ENCODE data around the gene TEX51.

The TEX51 gene

GRCh38 chr2:126886211-126886915, 12.3 kb upstream of the TEX51 start:
- H3K4me3 ChIP-seq (ENCODE audit: low read depth in 1 of 2, low read length in 2 of 2): peak overlapping the region; percentile 21 to 57
- no peaks in the 10 kb centered on the region for H3K27me3 ChIP-seq (ENCODE audit: low read depth, low read length)
- H3K36me3 ChIP-seq (ENCODE audit: control insufficient read depth in 1 of 2, insufficient read depth in 2 of 2, low read length in 2 of 2): no peaks in the 10 kb centered on the region
- H3K4me1 ChIP-seq (ENCODE audit: control insufficient read depth in 1 of 2, insufficient read depth in 2 of 2, low read length in 2 of 2): peaks cover 0 to 10% of the 10 kb centered on the region in 2 donors
- no peaks in the 10 kb centered on the region for H3K9me3 ChIP-seq (ENCODE audit: control insufficient read depth in 1 of 2, low read length in 2 of 2)
- H3K27ac ChIP-seq (ENCODE audit: low read length): no peak overlapping the region

DNA sequence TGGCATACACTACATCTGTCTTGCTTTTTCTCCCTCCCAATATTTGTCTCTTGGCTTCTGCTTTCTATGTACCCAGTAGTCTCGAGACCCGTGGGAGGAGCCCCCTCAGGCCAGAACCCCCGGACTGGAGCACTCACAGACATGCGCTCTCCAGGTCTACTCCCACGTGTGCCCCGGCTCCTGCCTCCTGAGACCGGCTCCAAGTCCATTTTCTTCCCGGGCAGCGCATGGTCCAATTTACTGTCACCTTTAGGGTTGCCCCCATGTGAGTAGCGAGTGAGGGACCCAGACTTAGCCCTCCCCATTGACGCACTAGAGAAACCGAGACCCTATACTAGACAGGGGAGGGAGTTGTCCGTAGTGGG, 11.8 kb upstream of the TEX51 start:
- H3K36me3 ChIP-seq (ENCODE audit: control insufficient read depth in 1 of 2, insufficient read depth in 2 of 2, low read length in 2 of 2): no peaks in the 10 kb centered on the region
- H3K9me3 ChIP-seq (ENCODE audit: control insufficient read depth in 1 of 2, low read length in 2 of 2): no peaks in the 10 kb centered on the region
- H3K27ac ChIP-seq (ENCODE audit: low read length): no peak overlapping the region
- H3K4me1 ChIP-seq (ENCODE audit: control insufficient read depth in 1 of 2, insufficient read depth in 2 of 2, low read length in 2 of 2): peaks cover 0 to 10% of the 10 kb centered on the region in 2 donors
- no peaks in the 10 kb centered on the region for H3K27me3 ChIP-seq (ENCODE audit: low read depth, low read length)
- H3K4me3 ChIP-seq (ENCODE audit: low read depth in 1 of 2, low read length in 2 of 2): no peak overlapping the region

DNA sequence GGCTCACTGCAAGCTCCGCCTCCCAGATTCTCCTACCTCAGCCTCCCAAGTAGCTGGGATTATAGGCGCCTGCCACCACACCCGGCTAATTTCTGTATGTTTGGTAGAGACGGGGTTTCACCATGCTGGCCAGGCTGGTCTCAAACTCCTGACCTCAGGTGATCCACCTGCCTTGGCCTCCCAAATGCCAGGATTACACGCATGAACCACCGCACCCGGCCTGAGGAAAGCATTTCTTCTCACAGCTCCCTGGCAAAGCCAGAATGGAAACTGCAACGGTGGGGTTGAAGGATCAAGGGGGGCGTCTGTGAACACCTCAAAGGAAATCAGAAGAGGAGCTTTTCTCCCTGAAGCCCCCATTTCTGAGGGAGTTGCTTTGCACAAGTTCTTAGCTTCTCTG, 11.2 kb upstream of the TEX51 start:
- Histone ChIP-seq H3K4me3 (ENCODE audit: low read depth in 1 of 2, low read length in 2 of 2) (no peak overlapping the region), H3K27ac (ENCODE audit: low read length) (no peak overlapping the region), H3K4me1 (ENCODE audit: control insufficient read depth in 1 of 2, insufficient read depth in 2 of 2, low read length in 2 of 2) (peaks cover 0 to 10% of the 10 kb centered on the region in 2 donors)

GRCh38 chr2:126888046-126888445, 10.6 kb upstream of the TEX51 start:
- Histone ChIP-seq H3K4me3 (ENCODE audit: low read depth in 1 of 2, low read length in 2 of 2) (no peak overlapping the region), H3K4me1 (ENCODE audit: control insufficient read depth in 1 of 2, insufficient read depth in 2 of 2, low read length in 2 of 2) (peaks cover 0 to 10% of the 10 kb centered on the region in 2 donors), H3K36me3 (ENCODE audit: control insufficient read depth in 1 of 2, insufficient read depth in 2 of 2, low read length in 2 of 2) (no peaks in the 10 kb centered on the region), H3K27ac (ENCODE audit: low read length) (no peak overlapping the region), H3K27me3 (ENCODE audit: low read depth, low read length) (no peaks in the 10 kb centered on the region), H3K9me3 (ENCODE audit: control insufficient read depth in 1 of 2, low read length in 2 of 2) (no peaks in the 10 kb centered on the region)

More for the DNA sequence above, 11.2 kb upstream of the TEX51 start:
- H3K36me3 ChIP-seq (ENCODE audit: control insufficient read depth in 1 of 2, insufficient read depth in 2 of 2, low read length in 2 of 2): no peaks in the 10 kb centered on the region
- no peaks in the 10 kb centered on the region for H3K9me3 ChIP-seq (ENCODE audit: control insufficient read depth in 1 of 2, low read length in 2 of 2)
- no peaks in the 10 kb centered on the region for H3K27me3 ChIP-seq (ENCODE audit: low read depth, low read length)

DNA sequence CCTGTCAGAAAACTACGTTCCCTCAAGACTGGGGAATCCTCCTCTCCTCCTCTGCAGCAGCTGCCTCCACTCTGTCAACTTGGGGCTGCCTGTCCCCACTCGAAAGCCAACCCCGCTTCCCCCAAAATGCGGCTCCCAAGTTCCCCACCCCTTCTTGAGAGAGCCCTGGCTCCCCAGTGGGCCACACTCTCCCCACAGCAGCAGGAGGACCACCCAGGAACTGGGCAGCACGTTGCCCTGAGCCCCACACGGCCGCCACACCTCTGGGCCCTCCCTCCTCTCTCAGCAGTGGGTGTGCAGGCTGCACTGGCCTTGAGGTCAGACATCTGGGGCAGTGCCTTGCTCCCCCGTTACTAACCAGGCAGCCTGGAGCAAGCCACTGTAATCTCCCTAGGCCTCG, 9.6 kb upstream of the TEX51 start:
- no peak overlapping the region for H3K4me3 ChIP-seq (ENCODE audit: low read depth in 1 of 2, low read length in 2 of 2)
- H3K27me3 ChIP-seq (ENCODE audit: low read depth, low read length): no peaks in the 10 kb centered on the region
- no peaks in the 10 kb centered on the region for H3K9me3 ChIP-seq (ENCODE audit: control insufficient read depth in 1 of 2, low read length in 2 of 2)
- H3K27ac ChIP-seq (ENCODE audit: low read length): no peak overlapping the region
- peaks cover 0 to 10% of the 10 kb centered on the region in 2 donors for H3K4me1 ChIP-seq (ENCODE audit: control insufficient read depth in 1 of 2, insufficient read depth in 2 of 2, low read length in 2 of 2)
- H3K36me3 ChIP-seq (ENCODE audit: control insufficient read depth in 1 of 2, insufficient read depth in 2 of 2, low read length in 2 of 2): no peaks in the 10 kb centered on the region

- Histone ChIP-seq H3K27ac (ENCODE audit: low read length) (no peak overlapping the region), H3K4me1 (ENCODE audit: control insufficient read depth in 1 of 2, insufficient read depth in 2 of 2, low read length in 2 of 2) (peaks cover 0 to 10% of the 10 kb centered on the region in 2 donors), H3K36me3 (ENCODE audit: control insufficient read depth in 1 of 2, insufficient read depth in 2 of 2, low read length in 2 of 2) (no peaks in the 10 kb centered on the region), H3K9me3 (ENCODE audit: control insufficient read depth in 1 of 2, low read length in 2 of 2) (no peaks in the 10 kb centered on the region), H3K27me3 (ENCODE audit: low read depth, low read length) (no peaks in the 10 kb centered on the region), H3K4me3 (ENCODE audit: low read depth in 1 of 2, low read length in 2 of 2) (no peak overlapping the region)
Observed at GRCh38 chr2:126889496-126890135, 9.1 kb upstream of the TEX51 start.

GRCh38 chr2:126890136-126890510, 8.6 kb upstream of the TEX51 start:
- H3K36me3 ChIP-seq (ENCODE audit: control insufficient read depth in 1 of 2, insufficient read depth in 2 of 2, low read length in 2 of 2): no peaks in the 10 kb centered on the region
- H3K9me3 ChIP-seq (ENCODE audit: control insufficient read depth in 1 of 2, low read length in 2 of 2): no peaks in the 10 kb centered on the region
- peaks cover 0 to 10% of the 10 kb centered on the region in 2 donors for H3K4me1 ChIP-seq (ENCODE audit: control insufficient read depth in 1 of 2, insufficient read depth in 2 of 2, low read length in 2 of 2)
- H3K27ac ChIP-seq (ENCODE audit: low read length): no peak overlapping the region
- H3K4me3 ChIP-seq (ENCODE audit: low read depth in 1 of 2, low read length in 2 of 2): no peak overlapping the region
- no peaks in the 10 kb centered on the region for H3K27me3 ChIP-seq (ENCODE audit: low read depth, low read length)

DNA sequence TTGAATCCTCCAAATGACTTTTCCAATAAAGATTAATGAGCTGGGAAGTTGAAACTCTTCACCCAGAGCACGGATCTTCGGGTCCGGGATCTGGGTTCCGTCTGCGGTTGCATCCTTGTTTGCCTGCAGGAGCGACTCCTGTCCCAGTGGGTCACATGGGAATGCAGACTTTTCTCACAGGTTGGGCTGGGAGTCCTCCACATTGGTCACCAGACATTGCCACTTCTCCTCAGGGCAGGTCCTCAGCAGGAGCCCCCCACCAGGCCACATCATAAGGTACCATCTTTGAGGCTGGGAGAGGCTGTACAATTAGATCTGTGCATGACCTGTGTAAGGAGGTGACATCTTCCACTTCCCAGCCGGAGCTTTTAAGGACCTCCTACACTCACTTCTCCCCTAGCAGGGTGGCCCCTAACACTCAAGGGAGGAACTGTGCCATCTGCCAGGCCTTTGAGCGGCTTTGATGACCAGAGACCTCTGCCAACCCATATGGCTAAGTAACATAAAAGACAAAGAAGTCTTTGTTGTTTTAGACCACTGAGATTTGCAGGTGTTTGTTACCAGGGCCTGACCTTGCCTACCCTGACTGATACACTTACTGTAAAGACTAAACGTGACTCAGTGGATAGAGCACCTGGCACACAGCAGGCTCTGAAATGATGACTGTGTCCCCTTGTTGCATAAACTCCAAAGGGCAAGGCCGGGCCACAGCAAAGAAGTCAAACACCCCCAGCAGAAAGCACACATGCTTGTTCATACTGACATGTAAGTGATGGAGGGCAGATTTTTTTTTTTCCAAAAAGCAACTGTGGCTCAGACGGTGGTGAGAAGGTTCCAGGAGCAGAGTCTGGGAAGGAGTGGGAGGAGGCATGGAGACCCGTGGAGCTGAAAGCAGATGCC, 7.9 kb upstream of the TEX51 start:
- no peak overlapping the region for H3K27ac ChIP-seq (ENCODE audit: low read length)
- H3K4me3 ChIP-seq (ENCODE audit: low read depth in 1 of 2, low read length in 2 of 2): no peak overlapping the region
- H3K9me3 ChIP-seq (ENCODE audit: control insufficient read depth in 1 of 2, low read length in 2 of 2): no peaks in the 10 kb centered on the region
- H3K36me3 ChIP-seq (ENCODE audit: control insufficient read depth in 1 of 2, insufficient read depth in 2 of 2, low read length in 2 of 2): no peaks in the 10 kb centered on the region
- H3K27me3 ChIP-seq (ENCODE audit: low read depth, low read length): no peaks in the 10 kb centered on the region
- peaks cover 0 to 4% of the 10 kb centered on the region in 2 donors for H3K4me1 ChIP-seq (ENCODE audit: control insufficient read depth in 1 of 2, insufficient read depth in 2 of 2, low read length in 2 of 2)

DNA sequence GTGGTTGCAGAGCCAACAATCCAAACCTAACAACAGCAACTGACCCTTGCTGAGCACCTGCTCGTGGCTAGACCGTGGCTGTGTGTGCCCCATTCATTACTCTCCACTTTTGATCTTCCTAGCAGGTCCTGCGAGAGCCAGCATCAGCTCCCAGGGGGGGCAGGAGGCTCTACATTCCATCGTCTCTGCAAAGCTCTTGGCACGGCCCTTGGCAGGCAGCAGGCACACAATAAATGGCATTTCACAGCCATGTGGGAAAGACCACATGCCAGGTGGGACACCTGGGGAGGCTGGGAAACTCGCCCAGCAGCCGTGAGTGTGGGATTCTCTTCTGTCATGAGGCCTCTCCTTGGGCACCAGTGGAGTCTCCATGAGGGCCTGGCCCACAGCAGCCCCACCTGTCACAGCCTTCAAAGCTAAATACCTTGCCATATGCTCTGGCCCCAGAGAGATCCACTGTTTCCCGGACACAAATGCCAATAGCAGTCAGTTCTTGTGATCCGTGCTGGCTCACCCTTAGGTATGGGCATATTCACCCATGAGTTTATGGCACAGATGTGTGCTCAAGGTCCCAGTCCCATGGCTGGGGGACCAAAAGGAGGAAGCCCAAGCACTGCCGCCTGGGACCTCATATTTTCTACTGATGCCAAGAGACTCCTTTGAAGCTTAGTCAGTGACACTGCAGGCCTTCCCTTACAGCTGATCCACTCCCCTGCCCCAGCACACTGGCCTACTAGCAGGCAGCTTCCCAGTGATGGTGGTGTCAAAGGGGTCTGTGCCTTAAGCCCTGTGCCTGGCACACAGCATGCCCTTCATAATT, 6.8 kb upstream of the TEX51 start:
- H3K27me3 ChIP-seq (ENCODE audit: low read depth, low read length): no peaks in the 10 kb centered on the region
- no peak overlapping the region for H3K27ac ChIP-seq (ENCODE audit: low read length)
- no peak overlapping the region for H3K4me3 ChIP-seq (ENCODE audit: low read depth in 1 of 2, low read length in 2 of 2)
- H3K4me1 ChIP-seq (ENCODE audit: control insufficient read depth in 1 of 2, insufficient read depth in 2 of 2, low read length in 2 of 2): no peaks in the 10 kb centered on the region
- H3K9me3 ChIP-seq (ENCODE audit: control insufficient read depth in 1 of 2, low read length in 2 of 2): no peaks in the 10 kb centered on the region
- no peaks in the 10 kb centered on the region for H3K36me3 ChIP-seq (ENCODE audit: control insufficient read depth in 1 of 2, insufficient read depth in 2 of 2, low read length in 2 of 2)

DNA sequence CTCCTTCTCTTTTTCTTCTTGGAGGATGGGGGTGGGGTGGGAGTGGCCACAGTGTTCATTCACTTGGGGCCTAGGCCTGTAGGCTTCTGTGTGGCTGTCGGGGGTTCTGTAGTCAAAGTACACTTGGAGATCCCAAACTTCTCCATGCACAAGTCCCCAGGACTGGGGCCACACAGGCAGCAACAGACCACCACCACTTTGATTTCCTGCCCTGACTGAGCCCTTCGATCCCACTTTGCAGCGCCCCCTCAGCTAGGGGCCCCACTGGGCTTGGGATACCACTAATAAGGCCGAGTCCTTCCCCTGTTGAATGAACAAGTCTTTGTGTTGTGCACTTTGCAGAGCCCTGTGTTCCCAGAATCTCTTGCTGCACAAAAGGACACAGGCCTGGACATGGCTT, 5.5 kb upstream of the TEX51 start:
- no peaks in the 10 kb centered on the region for H3K9me3 ChIP-seq (ENCODE audit: control insufficient read depth in 1 of 2, low read length in 2 of 2)
- no peaks in the 10 kb centered on the region for H3K27me3 ChIP-seq (ENCODE audit: low read depth, low read length)
- H3K27ac ChIP-seq (ENCODE audit: low read length): no peak overlapping the region
- no peak overlapping the region for H3K4me3 ChIP-seq (ENCODE audit: low read depth in 1 of 2, low read length in 2 of 2)
- H3K4me1 ChIP-seq (ENCODE audit: control insufficient read depth in 1 of 2, insufficient read depth in 2 of 2, low read length in 2 of 2): no peaks in the 10 kb centered on the region
- no peaks in the 10 kb centered on the region for H3K36me3 ChIP-seq (ENCODE audit: control insufficient read depth in 1 of 2, insufficient read depth in 2 of 2, low read length in 2 of 2)

- H3K4me1 ChIP-seq (ENCODE audit: control insufficient read depth in 1 of 2, insufficient read depth in 2 of 2, low read length in 2 of 2): no peaks in the 10 kb centered on the region
- no peaks in the 10 kb centered on the region for H3K36me3 ChIP-seq (ENCODE audit: control insufficient read depth in 1 of 2, insufficient read depth in 2 of 2, low read length in 2 of 2)
- H3K9me3 ChIP-seq (ENCODE audit: control insufficient read depth in 1 of 2, low read length in 2 of 2): no peaks in the 10 kb centered on the region
- H3K27me3 ChIP-seq (ENCODE audit: low read depth, low read length): no peaks in the 10 kb centered on the region
- H3K27ac ChIP-seq (ENCODE audit: low read length): no peak overlapping the region
- no peak overlapping the region for H3K4me3 ChIP-seq (ENCODE audit: low read depth in 1 of 2, low read length in 2 of 2)
Observed at GRCh38 chr2:126893606-126894005, 5.1 kb upstream of the TEX51 start.
